Measurements from ENCODE around the gene SVOPL. TPM values are rescaled to one million over a fixed set of nuclear protein-coding genes. Genes with fewer than 3 reads are reported as not detected.

Gene SVOPL
- total and polyA plus RNA-seq, 10 of the 15 experiments (the other 5 are each of a cell fraction or from before 2014, with no cell fraction given) = 0.15 TPM; not detected in 9

GRCh38 chr7:138745189-138745588 is 44.0 kb upstream of the SVOPL start:
- no peaks in the 10 kb centered on the region for H3K4me1 ChIP-seq (ENCODE audit: control insufficient read depth, insufficient read depth, low read length)
- CTCF ChIA-PET = no interaction called here
- FAIRE-seq = no peak
- intact Hi-C loops (cut with micrococcal nuclease; ENCODE audit: unreplicated experiment) (no loop called here), in situ Hi-C loops (cut with MboI) (loop anchor here (25.0 kb wide), 1 partner anchor 1133 kb away; no protein-coding TSS in a partner anchor)
- 39% methylated on average over 7 of the region's 7 CpGs for WGBS (ENCODE audit: insufficient coverage, insufficient replicate concordance, low lambda C conversion rate, missing lambda C conversion rate)
- BruUV-seq (replicated peaks) = no TSS peak
- H3K36me3 ChIP-seq (ENCODE audit: control insufficient read depth in 2 of 2, insufficient read depth in 2 of 2, low read length in 1 of 2) = no peaks in the 10 kb centered on the region
- H3K9ac ChIP-seq (ENCODE audit: control insufficient read depth, insufficient read depth, low read length) = no peak overlapping the region
- H3K4me2 ChIP-seq (ENCODE audit: control insufficient read depth, insufficient read depth) = no peak overlapping the region
- RAD21 ChIA-PET (ENCODE audit: unreplicated experiment) = no interaction called here
- H2AFZ ChIP-seq (ENCODE audit: control insufficient read depth, low read depth, low read length) = no peak overlapping the region
- no peak overlapping the region for H3K27ac ChIP-seq (ENCODE audit: control insufficient read depth, insufficient read depth)
- H3K79me2 ChIP-seq (ENCODE audit: control insufficient read depth, insufficient read depth, low read length) = no peaks in the 10 kb centered on the region
- ATAC-seq = no peak
- POLR2A ChIA-PET = no interaction called here
- DNase-seq (ENCODE audit: low read depth, low spot score) = no peak
- no peaks in the 10 kb centered on the region for H4K20me1 ChIP-seq (ENCODE audit: control insufficient read depth, insufficient read depth)
- SMC1A ChIA-PET (ENCODE audit: uncharacterized antibody, unreplicated experiment) = no interaction called here
- H3K27me3 ChIP-seq (replicated peaks in 1 of 2; ENCODE audit: control insufficient read depth in 2 of 2, insufficient read depth in 2 of 2, low read length in 1 of 2) = no peaks in the 10 kb centered on the region; a peak in 1 of 4 replicates
- H3K4me3 ChIP-seq = no peak overlapping the region
- no peaks in the 10 kb centered on the region; the same call in 2 of the 3 replicates for H3K9me3 ChIP-seq (replicated peaks; ENCODE audit: control insufficient read depth, insufficient read depth, low read length)
- TF ChIP-seq MTA2 (IDR thresholded peaks at IDR 0.05; ENCODE audit: low read depth) (no peak), USF1 (IDR thresholded peaks at IDR 0.05; ENCODE audit: borderline replicate concordance, extremely low read length, insufficient read depth, low read depth, low read length) (no peak), RELB (IDR thresholded peaks at IDR 0.05; ENCODE audit: low read depth) (no peak), ZBTB11 (CRISPR knock-in tag; IDR thresholded peaks at IDR 0.05) (no peak), ZNF207 (IDR thresholded peaks at IDR 0.05; ENCODE audit: borderline replicate concordance) (no peak), IRF3 (IDR thresholded peaks at IDR 0.05) (no peak), NFIC (IDR thresholded peaks at IDR 0.05; ENCODE audit: low read depth, low read length) (no peak), RB1 (IDR thresholded peaks at IDR 0.05; ENCODE audit: borderline replicate concordance) (no peak), CREB1 (IDR thresholded peaks at IDR 0.05; ENCODE audit: low read depth) (no peak)
- TF ChIP-seq, protein P1, sequence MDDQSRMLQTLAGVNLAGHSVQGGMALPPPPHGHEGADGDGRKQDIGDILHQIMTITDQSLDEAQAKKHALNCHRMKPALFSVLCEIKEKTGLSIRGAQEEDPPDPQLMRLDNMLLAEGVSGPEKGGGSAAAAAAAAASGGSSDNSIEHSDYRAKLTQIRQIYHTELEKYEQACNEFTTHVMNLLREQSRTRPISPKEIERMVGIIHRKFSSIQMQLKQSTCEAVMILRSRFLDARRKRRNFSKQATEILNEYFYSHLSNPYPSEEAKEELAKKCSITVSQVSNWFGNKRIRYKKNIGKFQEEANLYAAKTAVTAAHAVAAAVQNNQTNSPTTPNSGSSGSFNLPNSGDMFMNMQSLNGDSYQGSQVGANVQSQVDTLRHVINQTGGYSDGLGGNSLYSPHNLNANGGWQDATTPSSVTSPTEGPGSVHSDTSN (IDR thresholded peaks at IDR 0.05; ENCODE audit: insufficient replicate concordance, low read depth, low read length) = no peak
- TF ChIP-seq, protein P2, sequence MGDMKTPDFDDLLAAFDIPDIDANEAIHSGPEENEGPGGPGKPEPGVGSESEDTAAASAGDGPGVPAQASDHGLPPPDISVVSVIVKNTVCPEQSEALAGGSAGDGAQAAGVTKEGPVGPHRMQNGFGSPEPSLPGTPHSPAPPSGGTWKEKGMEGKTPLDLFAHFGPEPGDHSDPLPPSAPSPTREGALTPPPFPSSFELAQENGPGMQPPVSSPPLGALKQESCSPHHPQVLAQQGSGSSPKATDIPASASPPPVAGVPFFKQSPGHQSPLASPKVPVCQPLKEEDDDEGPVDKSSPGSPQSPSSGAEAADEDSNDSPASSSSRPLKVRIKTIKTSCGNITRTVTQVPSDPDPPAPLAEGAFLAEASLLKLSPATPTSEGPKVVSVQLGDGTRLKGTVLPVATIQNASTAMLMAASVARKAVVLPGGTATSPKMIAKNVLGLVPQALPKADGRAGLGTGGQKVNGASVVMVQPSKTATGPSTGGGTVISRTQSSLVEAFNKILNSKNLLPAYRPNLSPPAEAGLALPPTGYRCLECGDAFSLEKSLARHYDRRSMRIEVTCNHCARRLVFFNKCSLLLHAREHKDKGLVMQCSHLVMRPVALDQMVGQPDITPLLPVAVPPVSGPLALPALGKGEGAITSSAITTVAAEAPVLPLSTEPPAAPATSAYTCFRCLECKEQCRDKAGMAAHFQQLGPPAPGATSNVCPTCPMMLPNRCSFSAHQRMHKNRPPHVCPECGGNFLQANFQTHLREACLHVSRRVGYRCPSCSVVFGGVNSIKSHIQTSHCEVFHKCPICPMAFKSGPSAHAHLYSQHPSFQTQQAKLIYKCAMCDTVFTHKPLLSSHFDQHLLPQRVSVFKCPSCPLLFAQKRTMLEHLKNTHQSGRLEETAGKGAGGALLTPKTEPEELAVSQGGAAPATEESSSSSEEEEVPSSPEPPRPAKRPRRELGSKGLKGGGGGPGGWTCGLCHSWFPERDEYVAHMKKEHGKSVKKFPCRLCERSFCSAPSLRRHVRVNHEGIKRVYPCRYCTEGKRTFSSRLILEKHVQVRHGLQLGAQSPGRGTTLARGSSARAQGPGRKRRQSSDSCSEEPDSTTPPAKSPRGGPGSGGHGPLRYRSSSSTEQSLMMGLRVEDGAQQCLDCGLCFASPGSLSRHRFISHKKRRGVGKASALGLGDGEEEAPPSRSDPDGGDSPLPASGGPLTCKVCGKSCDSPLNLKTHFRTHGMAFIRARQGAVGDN (IDR thresholded peaks at IDR 0.05) = no peak
